Central memory CD4-positive, alpha-beta T cell (primary cell): ENCODE data around the gene RBMS1.

ENCODE experiments used
- DNase-seq: peaks from one replicate; pipeline ENCODE4 v3.0.0; 2022

The RBMS1 gene

GRCh38 chr2:160295519-160296207 is 197.9 kb downstream of the RBMS1 start:
- DNase-seq: peak; percentile 12

GRCh38 chr2:160294889-160295288 is 198.7 kb downstream of the RBMS1 start:
- no peak for DNase-seq

- DNase-seq: no peak
These were observed 199.2 kb downstream of the RBMS1 start for GRCh38 chr2:160294339-160294803.

GRCh38 chr2:160293391-160294091 is 200.1 kb downstream of the RBMS1 start:
- no peak for DNase-seq

GRCh38 chr2:160292225-160292624 is 201.4 kb downstream of the RBMS1 start:
- DNase-seq: no peak

- DNase-seq: no peak
These were observed 202.2 kb downstream of the RBMS1 start for GRCh38 chr2:160291382-160291781.

GRCh38 chr2:160290598-160290997 is 203.0 kb downstream of the RBMS1 start:
- DNase-seq: no peak

GRCh38 chr2:160289831-160290230 is 203.8 kb downstream of the RBMS1 start:
- no peak for DNase-seq

- no peak for DNase-seq
These were observed 204.5 kb downstream of the RBMS1 start for GRCh38 chr2:160289126-160289525.

- DNase-seq: no peak
These were observed 205.3 kb downstream of the RBMS1 start for GRCh38 chr2:160288324-160288723.

GRCh38 chr2:160287476-160287875 is 206.1 kb downstream of the RBMS1 start:
- no peak for DNase-seq

- no peak for DNase-seq
These were observed 207.1 kb downstream of the RBMS1 start for GRCh38 chr2:160286551-160286950.

GRCh38 chr2:160283675-160284074 is 209.9 kb downstream of the RBMS1 start:
- no peak for DNase-seq

- DNase-seq: no peak
These were observed 211.5 kb downstream of the RBMS1 start for GRCh38 chr2:160282063-160282580.

- DNase-seq: no peak
These were observed 212.4 kb downstream of the RBMS1 start for GRCh38 chr2:160281213-160281612.

GRCh38 chr2:160279813-160280465 is 213.7 kb downstream of the RBMS1 start:
- DNase-seq: peak; percentile 49

GRCh38 chr2:160278879-160279177 is 214.8 kb downstream of the RBMS1 start:
- DNase-seq: no peak

GRCh38 chr2:160278101-160278878 is 215.3 kb downstream of the RBMS1 start:
- no peak for DNase-seq

- DNase-seq: no peak
These were observed 216.5 kb downstream of the RBMS1 start for GRCh38 chr2:160277151-160277550.

- DNase-seq: no peak
These were observed 218.0 kb downstream of the RBMS1 start for GRCh38 chr2:160275656-160276055.

GRCh38 chr2:160271171-160272086 is 222.2 kb downstream of the RBMS1 start:
- DNase-seq: no peak

GRCh38 chr2:160270571-160271113 is 223.0 kb downstream of the RBMS1 start:
- no peak for DNase-seq
